Esophagus squamous epithelium (tissue), 5 donors: ENCODE data around the gene XG. TPM values are rescaled to one million over a fixed set of nuclear protein-coding genes. Genes with fewer than 3 reads are reported as not detected.
"Not testable (repeated sequence)": the region's sequence is repeated elsewhere in the genome, so short reads cannot be mapped to it uniquely, and the experiment has no call there.

Experiments
- DNase-seq: peaks from one replicate; lab custom pipeline; 2025; lab: John Stamatoyannopoulos, UW
- H3K27ac ChIP-seq, 4 donors: fragments of 200-600 bp; sonication (generic); one replicate each; pipeline ENCODE4 v1.5.1; 2016 to 2019; ENCODE audit warnings: mild to moderate bottlenecking in 1 of 4
- H3K27me3 ChIP-seq, 4 donors: fragments of 200-600 bp; sonication (generic); 1 replicate in 3 of 4; 2 replicates in 1 of 4; pipeline versions ENCODE4 v1.5.1 to v1.6.0; 2017 to 2021; ENCODE audit warnings: antibody characterized with exemption in 1 of 4
- H3K36me3 ChIP-seq, 3 donors: fragments of 200-600 bp; sonication (generic); one replicate each; pipeline ENCODE4 v1.5.1; 2016 to 2019
- H3K4me1 ChIP-seq, 3 donors: fragments of 200-600 bp; sonication (generic); one replicate each; pipeline ENCODE4 v1.5.1; 2017 to 2019
- H3K4me3 ChIP-seq, 4 donors: fragments of 200-600 bp; sonication (generic); 1 replicate in 3 of 4; 2 replicates in 1 of 4; pipeline ENCODE4 v1.5.1; 2016 to 2019; ENCODE audit warnings: mild to moderate bottlenecking in 2 of 4, moderate library complexity in 1 of 4
- H3K9me3 ChIP-seq, 3 donors: fragments of 200-600 bp; sonication (generic); one replicate each; pipeline ENCODE4 v1.5.1; 2016 to 2019
- CTCF ChIP-seq, 6 experiments: fragments of 450-650 bp in 4 of 6; fragments of 200-600 bp in 2 of 6; sonication (generic) in 2 of 6; IDR thresholded peaks; one replicate each; pipeline ENCODE4 v1.5.1; 2016 to 2019; ENCODE audit warnings: antibody characterized with exemption in 6 of 6, mild to moderate bottlenecking in 4 of 6, moderate library complexity in 4 of 6
- POLR2A ChIP-seq, 4 donors: fragments of 450-650 bp; IDR thresholded peaks; one replicate each; pipeline ENCODE4 v1.6.1; 2017; ENCODE audit warnings: antibody characterized with exemption in 4 of 4, mild to moderate bottlenecking in 4 of 4, moderate library complexity in 3 of 4
- WGBS, 2 donors: methylation state at CpG; one replicate each; pipeline ENCODE4 v1.1.5; 2018; 5-methylcytosine and 5-hydroxymethylcytosine counted together
- intact Hi-C: fragments of 100-400 bp; cut with DNase I; formaldehyde crosslinking; loops from one replicate; pipeline ENCODE4 v1.15.0; 2022
- total RNA-seq, 4 donors: library from RNA; depleted of rRNA; stranded (reverse); fragments of >200 nt; gene quantifications; one replicate each; pipeline ENCODE4 v1.1.0, GENCODE V29; 2016
- donor health status: DM: yes; HTN: yes; CAD: no.

Gene XG
- total RNA-seq, 4 donors from 2014 or later: 8.0 to 16.9 (median 11.8) TPM

GRCh38 chrX:2789569-2789968 is 37.7 kb downstream of the XG start:
- DNase-seq: no peak
- 95 to 97% methylated on average over 3 of the region's 3 CpGs for WGBS, 2 donors
- TF ChIP-seq CTCF (IDR thresholded peaks at IDR 0.05) (no peak), POLR2A (IDR thresholded peaks at IDR 0.05) (no peak)
- intact Hi-C loops: no loop called here
- Histone ChIP-seq H3K4me1 (no peaks in the 10 kb centered on the region), H3K36me3 (no peaks in the 10 kb centered on the region), H3K27me3 (no peaks in the 10 kb centered on the region), H3K4me3 (no peak overlapping the region), H3K9me3 (no peaks in the 10 kb centered on the region), H3K27ac (no peak overlapping the region)

GRCh38 chrX:2793752-2794151 is 41.9 kb downstream of the XG start:
- Histone ChIP-seq H3K27ac (no peak overlapping the region), H3K27me3 (no peaks in the 10 kb centered on the region), H3K36me3 (no peaks in the 10 kb centered on the region), H3K4me1 (no peaks in the 10 kb centered on the region), H3K9me3 (no peaks in the 10 kb centered on the region), H3K4me3 (no peak overlapping the region)
- WGBS, 2 donors: 66 to 72% methylated on average over 6 to 7 of the region's 7 CpGs
- intact Hi-C loops: no loop called here
- no peak for DNase-seq
- TF ChIP-seq CTCF (IDR thresholded peaks at IDR 0.05) (no peak), POLR2A (IDR thresholded peaks at IDR 0.05) (no peak)

GRCh38 chrX:2794336-2794735 is 42.5 kb downstream of the XG start:
- no peaks in the 10 kb centered on the region for H3K36me3 ChIP-seq
- H3K4me1 ChIP-seq: no peaks in the 10 kb centered on the region
- H3K27me3 ChIP-seq: no peaks in the 10 kb centered on the region
- H3K4me3 ChIP-seq: no peak overlapping the region
- intact Hi-C loops: no loop called here
- DNase-seq: no peak
- no peak for TF ChIP-seq POLR2A (IDR thresholded peaks at IDR 0.05)
- no peak for TF ChIP-seq CTCF (IDR thresholded peaks at IDR 0.05)
- H3K9me3 ChIP-seq: no peaks in the 10 kb centered on the region
- H3K27ac ChIP-seq: no peak overlapping the region
- 86% methylated on average over 13 of the region's 19 CpGs; no CpG with 5 or more reads in 1 of the 2 donors for WGBS, 2 donors

GRCh38 chrX:2796808-2797207 is 45.0 kb downstream of the XG start:
- 59 to 91% methylated on average over 5 to 13 of the region's 15 CpGs for whole genome bisulfite sequencing, 2 donors
- intact Hi-C loops, H3K4me3 ChIP-seq: not testable (repeated sequence)

GRCh38 chrX:2799369-2799768 is 47.5 kb downstream of the XG start:
- no peaks in the 10 kb centered on the region for H3K9me3 ChIP-seq
- H3K4me3 ChIP-seq: no peak overlapping the region

More at GRCh38 chrX:2796808-2797207, 45.0 kb downstream of the XG start:
- H3K27me3 ChIP-seq, H3K36me3 ChIP-seq, DNase-seq, H3K9me3 ChIP-seq, H3K4me1 ChIP-seq, H3K27ac ChIP-seq: not testable (repeated sequence)

GRCh38 chrX:2799980-2800379 is 48.1 kb downstream of the XG start:
- H3K27ac ChIP-seq, H3K9me3 ChIP-seq, DNase-seq, H3K27me3 ChIP-seq, H3K36me3 ChIP-seq, intact Hi-C loops, H3K4me3 ChIP-seq: not testable (repeated sequence)
- 70 to 80% methylated on average over 2 to 5 of the region's 5 CpGs for WGBS, 2 donors
- peaks cover 0 to 20% (median 4%) of the 10 kb centered on the region in 3 donors for H3K4me1 ChIP-seq

More at GRCh38 chrX:2799369-2799768, 47.5 kb downstream of the XG start:
- H3K4me1 ChIP-seq: peaks cover 0 to 17% (median 0%) of the 10 kb centered on the region in 3 donors
- no peak for DNase-seq
- no peaks in the 10 kb centered on the region for H3K27me3 ChIP-seq
- H3K36me3 ChIP-seq: no peaks in the 10 kb centered on the region
- H3K27ac ChIP-seq: no peak overlapping the region
- 49 to 69% methylated on average over 3 to 4 of the region's 4 CpGs for WGBS, 2 donors
- intact Hi-C loops: no loop called here
- TF ChIP-seq POLR2A (IDR thresholded peaks at IDR 0.05): no peak

- no peak for TF ChIP-seq POLR2A (IDR thresholded peaks at IDR 0.05)
- TF ChIP-seq CTCF (IDR thresholded peaks at IDR 0.05): no peak
- no peak overlapping the region for H3K27ac ChIP-seq
- H3K9me3 ChIP-seq: no peaks in the 10 kb centered on the region
- intact Hi-C loops: no loop called here
- H3K4me3 ChIP-seq: no peak overlapping the region
- H3K4me1 ChIP-seq: peaks cover 0 to 26% (median 7%) of the 10 kb centered on the region in 3 donors
- WGBS, 2 donors: 72 to 81% methylated on average over 4 of the region's 4 CpGs
- no peaks in the 10 kb centered on the region for H3K36me3 ChIP-seq
- no peak for DNase-seq
- H3K27me3 ChIP-seq: no peaks in the 10 kb centered on the region
Observed at GRCh38 chrX:2801223-2801622, 49.4 kb downstream of the XG start.

GRCh38 chrX:2802376-2803090 is 50.7 kb downstream of the XG start:
- Histone ChIP-seq H3K27ac (peak overlapping the region in 1 of 4 donors; percentile 29), H3K4me1 (peaks cover 0 to 26% (median 7%) of the 10 kb centered on the region in 3 donors)
- H3K9me3 ChIP-seq, DNase-seq, H3K4me3 ChIP-seq, H3K36me3 ChIP-seq, H3K27me3 ChIP-seq, intact Hi-C loops: not testable (repeated sequence)
- WGBS, 2 donors: 57 to 67% methylated on average over 10 to 11 of the region's 18 CpGs

GRCh38 chrX:2803486-2803885 is 51.6 kb downstream of the XG start:
- H3K4me3 ChIP-seq, H3K9me3 ChIP-seq, H3K27me3 ChIP-seq, DNase-seq, intact Hi-C loops, H3K36me3 ChIP-seq: not testable (repeated sequence)
- peaks cover 0 to 26% (median 7%) of the 10 kb centered on the region in 3 donors for H3K4me1 ChIP-seq
- WGBS, 2 donors: 42 to 60% methylated on average over 6 to 7 of the region's 8 CpGs
- H3K27ac ChIP-seq: peak overlapping the region in 1 of 4 donors; percentile 75
